Endothelial cell of umbilical vein (primary cell): ENCODE measurements around the gene ARHGEF1. TPM values are rescaled to one million over a fixed set of nuclear protein-coding genes. Genes with fewer than 3 reads are reported as not detected.

Experiments
- BruUV-seq: library from RNA; stranded (reverse); fragments of 400-500 nt; replicated peaks from 2 replicates; lab custom pipeline; 2021; lab: Mats Ljungman, UMichigan
- CTCF ChIA-PET: fragments of 300-600, 350-600 bp; sonication (Branson Sonifier 250); formaldehyde crosslinking; loops from one replicate; lab custom pipeline; 2021; ENCODE audit warnings: antibody characterized with exemption, inconsistent platforms; lab: Charles Lee
- POLR2A ChIA-PET: fragments of 300-600, 350-600 bp; sonication (Branson Sonifier 250); formaldehyde crosslinking; loops from one replicate; lab custom pipeline; 2021; ENCODE audit warnings: antibody characterized with exemption, inconsistent platforms; lab: Charles Lee
- DNase-seq: peaks from one replicate; pipeline ENCODE4 v3.0.0-alpha.2; 2011; ENCODE audit warnings: low read depth, low spot score
- FAIRE-seq: peaks from 2 replicates; lab custom pipeline; 2011; peaks lifted over from hg19 to GRCh38; lab: Jason Lieb, UNC
- H2AFZ ChIP-seq: 2 replicates; pipeline ENCODE4 v1.6.0; 2012; ENCODE audit warnings: low read depth, low read length, control low read depth, inconsistent platforms
- H3K27ac ChIP-seq: 2 replicates; pipeline ENCODE4 v1.5.1; 2011; ENCODE audit warnings: low read depth, mild to moderate bottlenecking, control low read depth, low read length, moderate library complexity; ENCODE audit not compliant: insufficient read depth
- H3K27me3 ChIP-seq, 2 experiments: 2 replicates each; pipeline versions ENCODE4 v1.6.0 to v1.6.1; 2011; ENCODE audit warnings: low read length in 2 of 2, mixed read lengths in 1 of 2; ENCODE audit not compliant: control insufficient read depth in 2 of 2, insufficient read depth in 2 of 2
- H3K36me3 ChIP-seq, 2 experiments: 2 replicates in 1 of 2; 3 replicates in 1 of 2; pipeline ENCODE4 v1.5.1; 2011; ENCODE audit warnings: low read length in 2 of 2, mild to moderate bottlenecking in 1 of 2, moderate library complexity in 1 of 2; ENCODE audit not compliant: control insufficient read depth in 2 of 2, insufficient read depth in 2 of 2; ENCODE audit errors: extremely low read depth in 1 of 2
- H3K4me1 ChIP-seq: 3 replicates; pipeline ENCODE4 v1.5.1; 2011; ENCODE audit warnings: mild to moderate bottlenecking, low read length; ENCODE audit not compliant: control insufficient read depth, insufficient read depth; ENCODE audit errors: extremely low read depth
- H3K4me2 ChIP-seq: 2 replicates; pipeline ENCODE4 v1.6.1; 2011; ENCODE audit warnings: low read length, control low read depth, mixed read lengths; ENCODE audit not compliant: insufficient read depth
- H3K4me3 ChIP-seq, 3 experiments: fragments of 200-600 bp in 1 of 3; sonication (generic), shearing (Covaris generic) in 1 of 3; replicated peaks in 1 of 3; 2 replicates each; pipeline ENCODE4 v1.5.1; 2011 to 2016; ENCODE audit warnings: control low read depth in 3 of 3, low read length in 3 of 3, mild to moderate bottlenecking in 2 of 3, inconsistent platforms in 1 of 3, low read depth in 1 of 3, moderate library complexity in 1 of 3; ENCODE audit not compliant: insufficient read depth in 1 of 3
- H3K79me2 ChIP-seq: 2 replicates; pipeline ENCODE4 v1.6.0; 2012; ENCODE audit warnings: low read length, inconsistent platforms; ENCODE audit not compliant: control insufficient read depth, insufficient read depth
- H3K9ac ChIP-seq: replicated peaks from 2 replicates; pipeline ENCODE3; 2011; ENCODE audit warnings: low read length, control low read depth; ENCODE audit not compliant: insufficient read depth; ENCODE audit errors: extremely low read depth
- H3K9me1 ChIP-seq: replicated peaks from 3 replicates; pipeline ENCODE4 v1.6.0; 2011; ENCODE audit warnings: mild to moderate bottlenecking, low read length; ENCODE audit not compliant: control insufficient read depth, insufficient read depth; ENCODE audit errors: extremely low read depth
- H3K9me3 ChIP-seq: replicated peaks from 2 replicates; pipeline ENCODE4 v1.5.1; 2012; ENCODE audit warnings: low read length, inconsistent platforms; ENCODE audit not compliant: control insufficient read depth, insufficient read depth
- H4K20me1 ChIP-seq: replicated peaks from 2 replicates; pipeline ENCODE3; 2011; ENCODE audit warnings: mild to moderate bottlenecking, low read length; ENCODE audit not compliant: control insufficient read depth, insufficient read depth; ENCODE audit errors: extremely low read depth
- EZH2 ChIP-seq: IDR thresholded peaks from 2 replicates; pipeline ENCODE4 v1.6.1; 2012; ENCODE audit warnings: borderline replicate concordance, low read depth, mild to moderate bottlenecking, moderate library complexity, low read length, inconsistent platforms; ENCODE audit not compliant: severe bottlenecking
- GATA2 ChIP-seq: IDR thresholded peaks from 2 replicates; pipeline ENCODE4 v1.7.0; 2011; ENCODE audit warnings: low read depth, mild to moderate bottlenecking, moderate library complexity, mixed read lengths, low read length; ENCODE audit not compliant: insufficient read length, insufficient read depth
- JUN ChIP-seq: IDR thresholded peaks from 2 replicates; pipeline ENCODE4 v1.6.1; 2011; ENCODE audit warnings: borderline replicate concordance, low read depth; ENCODE audit not compliant: insufficient read length, insufficient read depth
- MYC ChIP-seq: IDR thresholded peaks from one replicate; pipeline ENCODE4 v1.6.1; 2011; ENCODE audit warnings: mild to moderate bottlenecking, low read depth, low read length
- POLR2A ChIP-seq: IDR thresholded peaks from 2 replicates; pipeline ENCODE4 v1.6.1; 2012; ENCODE audit warnings: low read depth, mild to moderate bottlenecking, control low read depth, low read length
- POLR2AphosphoS5 ChIP-seq: IDR thresholded peaks from 2 replicates; pipeline ENCODE4 v1.6.1; 2012; ENCODE audit warnings: low read depth, mild to moderate bottlenecking, control low read depth, low read length, moderate library complexity; ENCODE audit not compliant: insufficient read depth
- dilution Hi-C: fragments of 300-500 bp; cut with MboI; formaldehyde crosslinking; loops from one replicate; pipeline ENCODE4 v1.15.0; 2019; ENCODE audit warnings: low sequenced_read_pairs; ENCODE audit not compliant: extremely low pct_ligation_motif_present
- intact Hi-C: fragments of 100-400 bp; cut with micrococcal nuclease; formaldehyde crosslinking; loops from one replicate; pipeline ENCODE4 v1.10.0; 2022
- polyA plus RNA-seq, 4 experiments: library from polyadenylated mRNA; depleted of rRNA in 3 of 4; stranded (reverse) in 3 of 4; unstranded in 1 of 4; fragments of >200 nt; gene quantifications; 2 replicates each; pipeline versions ENCODE4 v1.2.1 to v1.2.3, GENCODE V29; 2011 to 2012; ENCODE audit warnings: missing spikeins in 1 of 4
- total RNA-seq: library from RNA; stranded (reverse); gene quantifications from 2 replicates; pipeline ENCODE4 v1.2.3, GENCODE V29; 2021
- TF ChIP-seq, protein P1 (sequence below), 2 donors: IDR thresholded peaks; 1 replicate in 1 of 2; 2 replicates in 1 of 2; pipeline ENCODE4 v1.5.1; 2011; ENCODE audit warnings: low read length in 2 of 2, mild to moderate bottlenecking in 2 of 2, moderate library complexity in 2 of 2, control low read depth in 1 of 2, inconsistent platforms in 1 of 2, low read depth in 1 of 2; ENCODE audit not compliant: insufficient read depth in 1 of 2; ENCODE audit errors: extremely low read depth in 1 of 2

ARHGEF1 gene
- total and polyA plus RNA-seq, 2 donors (not counting 3 experiments of a cell fraction or from before 2014, with no cell fraction given) = 65.4 to 123 TPM

DNA sequence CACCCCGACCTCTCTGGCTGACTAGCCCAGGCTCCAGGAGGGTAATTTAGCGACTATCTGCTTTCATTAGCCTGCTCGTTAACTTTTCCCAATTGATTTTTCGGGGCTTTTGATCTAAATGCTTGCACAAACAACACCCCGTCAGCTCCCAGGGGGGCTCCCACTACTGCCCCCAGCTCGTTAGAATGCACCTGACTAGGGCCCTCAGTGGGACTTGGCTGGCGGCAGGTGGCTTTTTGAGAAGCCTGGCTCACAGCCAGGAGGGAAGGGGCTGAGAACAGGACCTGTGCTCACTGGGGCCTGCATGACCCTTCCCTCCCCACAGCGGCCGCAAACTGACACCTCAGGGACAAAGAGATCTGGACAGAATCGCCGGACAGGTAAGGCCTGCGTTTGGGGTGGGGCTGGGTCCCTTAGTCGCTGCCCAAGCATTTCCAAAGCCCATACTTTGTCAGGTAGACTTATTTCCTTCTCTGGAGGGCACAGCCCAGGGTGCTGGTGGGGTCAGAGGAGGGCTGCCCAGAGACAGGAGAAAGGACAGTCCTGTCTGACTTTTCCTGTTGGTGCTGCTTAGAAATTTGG is 13.5 kb upstream of the ARHGEF1 start:
- H3K4me1 ChIP-seq = peaks cover 4% of the 10 kb centered on the region
- no peaks in the 10 kb centered on the region for H3K27me3 ChIP-seq
- no peaks in the 10 kb centered on the region for H3K9me3 ChIP-seq
- no peak overlapping the region for H2AFZ ChIP-seq
- peaks cover 40% of the 10 kb centered on the region for H3K79me2 ChIP-seq
- POLR2A ChIA-PET = interaction anchor here (1.1 to 1.9 kb wide), 2 partner anchors 9 to 81 kb away, joined by 3 to 7 read pairs; partner anchors contain the start of gene RPS19
- intact Hi-C loops (no loop called here), dilution Hi-C loops (no loop called here)
- CTCF ChIA-PET = no interaction called here
- no peak for DNase-seq
- no peak overlapping the region for H3K4me2 ChIP-seq
- no peak overlapping the region for H3K27ac ChIP-seq
- no TSS peak for BruUV-seq
- no peaks in the 10 kb centered on the region for H3K9me1 ChIP-seq
- no peak overlapping the region for H3K4me3 ChIP-seq
- no peaks in the 10 kb centered on the region for H4K20me1 ChIP-seq
- TF ChIP-seq POLR2AphosphoS5 (no peak), JUN (no peak), POLR2A (peak; percentile 46)
- TF ChIP-seq, protein P1, sequence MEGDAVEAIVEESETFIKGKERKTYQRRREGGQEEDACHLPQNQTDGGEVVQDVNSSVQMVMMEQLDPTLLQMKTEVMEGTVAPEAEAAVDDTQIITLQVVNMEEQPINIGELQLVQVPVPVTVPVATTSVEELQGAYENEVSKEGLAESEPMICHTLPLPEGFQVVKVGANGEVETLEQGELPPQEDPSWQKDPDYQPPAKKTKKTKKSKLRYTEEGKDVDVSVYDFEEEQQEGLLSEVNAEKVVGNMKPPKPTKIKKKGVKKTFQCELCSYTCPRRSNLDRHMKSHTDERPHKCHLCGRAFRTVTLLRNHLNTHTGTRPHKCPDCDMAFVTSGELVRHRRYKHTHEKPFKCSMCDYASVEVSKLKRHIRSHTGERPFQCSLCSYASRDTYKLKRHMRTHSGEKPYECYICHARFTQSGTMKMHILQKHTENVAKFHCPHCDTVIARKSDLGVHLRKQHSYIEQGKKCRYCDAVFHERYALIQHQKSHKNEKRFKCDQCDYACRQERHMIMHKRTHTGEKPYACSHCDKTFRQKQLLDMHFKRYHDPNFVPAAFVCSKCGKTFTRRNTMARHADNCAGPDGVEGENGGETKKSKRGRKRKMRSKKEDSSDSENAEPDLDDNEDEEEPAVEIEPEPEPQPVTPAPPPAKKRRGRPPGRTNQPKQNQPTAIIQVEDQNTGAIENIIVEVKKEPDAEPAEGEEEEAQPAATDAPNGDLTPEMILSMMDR (IDR thresholded peaks at IDR 0.05; ENCODE audit: extremely low read depth in 1 of 2, insufficient read depth in 1 of 2, low read depth in 1 of 2, low read length in 2 of 2) = no peak
- H3K9ac ChIP-seq = no peak overlapping the region
- FAIRE-seq = no peak
- H3K36me3 ChIP-seq = peaks cover 34 to 55% of the 10 kb centered on the region in 2 experiments

DNA sequence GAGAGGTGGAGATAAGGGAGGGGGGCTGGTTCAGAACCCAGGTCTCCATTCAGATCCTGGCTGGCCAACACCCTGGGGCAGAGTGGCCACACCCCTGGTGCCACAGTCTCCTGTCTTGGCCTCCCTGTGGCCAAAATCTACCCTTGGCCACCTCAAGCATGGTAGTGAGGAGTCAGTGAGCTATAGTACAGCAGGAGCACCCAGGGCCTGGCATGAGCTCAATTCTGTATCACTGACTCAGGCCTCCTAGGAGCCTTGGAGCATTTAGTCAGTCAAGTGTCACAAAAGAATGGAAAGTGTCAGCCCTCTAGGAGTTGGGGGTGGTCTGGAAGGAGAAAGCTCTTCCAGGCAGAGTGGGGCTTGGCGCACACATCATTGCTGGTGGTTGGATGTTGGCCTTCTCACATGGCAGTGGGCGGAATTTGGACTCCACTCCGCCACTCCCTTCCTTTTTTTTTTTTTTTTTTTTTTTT is 12.5 kb upstream of the ARHGEF1 start:
- POLR2A ChIA-PET = interaction anchor here (0.6 to 0.9 kb wide), 4 partner anchors 10 to 74 kb away, joined by 3 to 8 read pairs (median 5); partner anchors contain the start of gene RPS19
- peaks cover 31% of the 10 kb centered on the region for H3K79me2 ChIP-seq
- H3K27ac ChIP-seq = no peak overlapping the region
- no peak overlapping the region for H3K4me3 ChIP-seq
- CTCF ChIA-PET = no interaction called here
- intact Hi-C loops = no loop called here
- no peaks in the 10 kb centered on the region for H3K9me3 ChIP-seq
- no peaks in the 10 kb centered on the region for H4K20me1 ChIP-seq
- DNase-seq (no peak), FAIRE-seq (no peak)
- TF ChIP-seq EZH2 (no peak), MYC (no peak), POLR2A (peak; percentile 29), GATA2 (no peak)
- TF ChIP-seq, protein P1 (IDR thresholded peaks at IDR 0.05; ENCODE audit: extremely low read depth in 1 of 2, insufficient read depth in 1 of 2, low read depth in 1 of 2, low read length in 2 of 2) = no peak
- no peak overlapping the region for H2AFZ ChIP-seq
- peaks cover 31 to 47% of the 10 kb centered on the region in 2 experiments for H3K36me3 ChIP-seq
- H3K4me2 ChIP-seq = no peak overlapping the region
- no peak overlapping the region for H3K9ac ChIP-seq
- H3K4me1 ChIP-seq = peaks cover 2% of the 10 kb centered on the region
- BruUV-seq = no TSS peak
- H3K27me3 ChIP-seq = no peaks in the 10 kb centered on the region
- no peaks in the 10 kb centered on the region for H3K9me1 ChIP-seq
- dilution Hi-C loops = no loop called here
